Calu3 (cell line): ENCODE data around the gene ACCS. TPM values are rescaled to one million over a fixed set of nuclear protein-coding genes. Genes with fewer than 3 reads are reported as not detected.

Experiments
- BruUV-seq: library from RNA; stranded (reverse); fragments of 400-500 nt; replicated peaks from 2 replicates; lab custom pipeline; 2021; lab: Mats Ljungman, UMichigan
- CTCF ChIA-PET: fragments of 300-600 bp; sonication (Branson Sonifier 250); formaldehyde crosslinking; loops from one replicate; lab custom pipeline; 2022; ENCODE audit warnings: antibody characterized with exemption; lab: Charles Lee
- DNase-seq: peaks from one replicate; pipeline ENCODE4 v3.0.0; 2022
- H3K27ac Mint-ChIP-seq: one replicate; pipeline ENCODE4 v1.8.0; 2022; ENCODE audit warnings: mixed read lengths; ENCODE audit not compliant: unreplicated experiment
- H3K27me3 Mint-ChIP-seq: one replicate; pipeline ENCODE4 v1.8.0; 2022; ENCODE audit warnings: mixed read lengths; ENCODE audit not compliant: unreplicated experiment
- H3K36me3 Mint-ChIP-seq: one replicate; pipeline ENCODE4 v1.8.0; 2022; ENCODE audit warnings: mild to moderate bottlenecking, moderate library complexity, mixed read lengths; ENCODE audit not compliant: insufficient read depth, unreplicated experiment
- H3K4me1 Mint-ChIP-seq: one replicate; pipeline ENCODE4 v1.8.0; 2022; ENCODE audit warnings: mild to moderate bottlenecking, low read depth, mixed read lengths; ENCODE audit not compliant: unreplicated experiment
- H3K4me3 Mint-ChIP-seq: one replicate; pipeline ENCODE4 v1.8.0; 2022; ENCODE audit warnings: mild to moderate bottlenecking, low read depth, moderate library complexity, mixed read lengths; ENCODE audit not compliant: unreplicated experiment
- H3K9me3 Mint-ChIP-seq: one replicate; pipeline ENCODE4 v1.8.0; 2022; ENCODE audit warnings: low read depth, mixed read lengths; ENCODE audit not compliant: unreplicated experiment
- intact Hi-C: fragments of 100-400 bp; cut with micrococcal nuclease; formaldehyde crosslinking; loops from one replicate; pipeline ENCODE4 v1.10.0; 2022; ENCODE audit not compliant: unreplicated experiment
- total RNA-seq: library from RNA; stranded (reverse); gene quantifications from 2 replicates; pipeline ENCODE4 v1.2.3, GENCODE V29; 2022
- TF ChIP-seq, protein P1 (sequence below): fragments of 200-600 bp; IDR thresholded peaks from one replicate; pipeline ENCODE4 v1.8.0; 2022; ENCODE audit warnings: antibody characterized with exemption; ENCODE audit not compliant: unreplicated experiment

ACCS gene
- total RNA-seq, 1 experiment from 2014 or later: 17.9 TPM

- Mint-ChIP-seq H3K4me1 (no peaks in the 10 kb centered on the region), H3K27me3 (peaks cover 77% of the 10 kb centered on the region), H3K27ac (no peak overlapping the region), H3K9me3 (no peaks in the 10 kb centered on the region), H3K36me3 (peaks cover 4% of the 10 kb centered on the region), H3K4me3 (no peak overlapping the region)
- BruUV-seq: no TSS peak
- TF ChIP-seq, protein P1, sequence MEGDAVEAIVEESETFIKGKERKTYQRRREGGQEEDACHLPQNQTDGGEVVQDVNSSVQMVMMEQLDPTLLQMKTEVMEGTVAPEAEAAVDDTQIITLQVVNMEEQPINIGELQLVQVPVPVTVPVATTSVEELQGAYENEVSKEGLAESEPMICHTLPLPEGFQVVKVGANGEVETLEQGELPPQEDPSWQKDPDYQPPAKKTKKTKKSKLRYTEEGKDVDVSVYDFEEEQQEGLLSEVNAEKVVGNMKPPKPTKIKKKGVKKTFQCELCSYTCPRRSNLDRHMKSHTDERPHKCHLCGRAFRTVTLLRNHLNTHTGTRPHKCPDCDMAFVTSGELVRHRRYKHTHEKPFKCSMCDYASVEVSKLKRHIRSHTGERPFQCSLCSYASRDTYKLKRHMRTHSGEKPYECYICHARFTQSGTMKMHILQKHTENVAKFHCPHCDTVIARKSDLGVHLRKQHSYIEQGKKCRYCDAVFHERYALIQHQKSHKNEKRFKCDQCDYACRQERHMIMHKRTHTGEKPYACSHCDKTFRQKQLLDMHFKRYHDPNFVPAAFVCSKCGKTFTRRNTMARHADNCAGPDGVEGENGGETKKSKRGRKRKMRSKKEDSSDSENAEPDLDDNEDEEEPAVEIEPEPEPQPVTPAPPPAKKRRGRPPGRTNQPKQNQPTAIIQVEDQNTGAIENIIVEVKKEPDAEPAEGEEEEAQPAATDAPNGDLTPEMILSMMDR: no peak
- CTCF ChIA-PET: no interaction called here
- no peak for DNase-seq
- intact Hi-C loops: no loop called here
Observed at GRCh38 chr11:44028816-44029506, 37.1 kb upstream of the ACCS start.

DNA sequence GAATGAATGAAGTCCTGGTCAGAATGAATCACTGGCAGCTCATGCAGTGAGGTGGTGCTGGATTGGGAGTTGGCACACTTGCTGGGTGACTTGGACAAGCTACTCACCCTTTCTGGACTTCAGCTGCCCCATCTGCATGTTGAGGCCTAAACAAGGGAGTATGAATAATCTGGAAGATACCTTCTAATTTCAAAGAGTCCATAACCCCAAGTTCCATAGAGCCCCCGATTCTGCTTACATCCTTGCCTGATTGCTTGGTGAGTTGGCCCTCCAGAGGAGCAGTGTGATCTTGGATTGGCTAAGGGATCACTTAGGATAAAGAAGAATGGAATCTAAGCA is 36.6 kb upstream of the ACCS start:
- Mint-ChIP-seq H3K4me3 (no peak overlapping the region), H3K27ac (no peak overlapping the region), H3K27me3 (peaks cover 77% of the 10 kb centered on the region), H3K36me3 (peaks cover 4% of the 10 kb centered on the region), H3K4me1 (no peaks in the 10 kb centered on the region), H3K9me3 (no peaks in the 10 kb centered on the region)
- BruUV-seq: no TSS peak
- TF ChIP-seq, protein P1: no peak
- intact Hi-C loops: no loop called here
- DNase-seq: no peak
- CTCF ChIA-PET: no interaction called here

DNA sequence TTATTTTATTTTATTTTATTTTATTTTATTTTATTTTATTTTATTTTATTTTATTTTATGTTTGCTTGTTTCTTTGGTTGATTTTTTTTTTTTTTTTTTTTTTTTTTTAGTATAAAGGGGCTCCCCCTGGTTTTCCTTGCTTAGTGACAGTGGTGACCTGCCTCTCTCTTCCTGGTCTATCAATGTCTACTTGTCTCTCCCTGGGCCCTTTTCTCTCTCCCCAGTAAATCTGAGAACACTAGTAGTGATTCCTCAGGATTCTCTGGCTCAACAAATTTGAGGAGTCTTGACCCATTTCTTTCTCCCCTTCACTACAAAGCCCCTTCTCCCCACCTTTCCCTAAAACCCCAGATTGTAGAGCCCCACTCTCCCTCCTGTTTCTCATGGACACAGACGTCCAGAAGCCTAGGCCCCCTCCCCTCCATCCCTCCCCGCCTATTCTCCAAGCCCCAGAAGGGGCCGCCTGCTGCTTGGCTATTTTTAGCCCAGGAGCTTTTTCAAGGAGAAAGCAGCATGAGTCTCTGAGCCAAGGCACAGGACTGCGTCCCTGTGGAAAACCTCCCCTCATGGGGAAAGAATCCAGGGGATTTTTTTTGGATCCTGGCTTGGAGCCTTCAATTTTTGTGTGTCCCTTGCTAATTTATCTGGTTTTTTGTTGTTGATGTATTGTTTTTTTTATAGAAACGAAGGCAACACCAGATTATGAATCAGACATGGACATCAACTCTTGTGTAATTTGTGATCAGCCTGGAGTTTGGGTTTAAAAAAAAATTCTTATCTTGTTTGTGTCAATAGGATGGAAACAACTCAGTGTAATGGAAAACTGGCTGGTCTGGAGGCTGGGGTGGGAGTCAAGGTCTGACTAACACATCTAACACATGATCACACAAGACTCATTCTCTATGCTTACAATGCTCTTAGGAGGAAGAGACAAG is 35.8 kb upstream of the ACCS start:
- CTCF ChIA-PET: no interaction called here
- H3K36me3 Mint-ChIP-seq: peaks cover 4% of the 10 kb centered on the region

DNA sequence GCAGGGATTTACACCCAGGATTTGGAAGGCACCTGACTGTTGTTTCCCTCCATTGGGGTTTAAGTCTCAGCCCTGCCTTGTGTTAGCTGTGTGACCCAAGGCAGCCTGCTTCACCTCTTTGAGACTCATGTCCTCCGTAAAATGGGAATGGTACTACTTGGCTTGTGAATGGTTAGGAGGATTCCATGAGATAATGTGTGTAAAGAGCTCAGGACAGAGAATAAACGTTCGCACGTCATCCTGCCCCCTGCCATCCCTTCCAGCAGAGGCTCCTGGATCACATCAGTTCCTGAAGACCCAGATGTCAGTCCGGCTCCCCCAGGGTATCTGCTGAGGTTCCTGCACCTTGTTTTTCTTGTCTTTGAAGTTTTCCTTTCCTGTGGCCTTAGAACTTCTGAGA is 35.1 kb upstream of the ACCS start:
- Mint-ChIP-seq H3K9me3 (no peaks in the 10 kb centered on the region), H3K4me1 (no peaks in the 10 kb centered on the region), H3K27ac (no peak overlapping the region), H3K27me3 (peaks cover 84% of the 10 kb centered on the region), H3K4me3 (no peak overlapping the region), H3K36me3 (peaks cover 4% of the 10 kb centered on the region)
- TF ChIP-seq, protein P1: no peak
- intact Hi-C loops: no loop called here
- no peak for DNase-seq
- CTCF ChIA-PET: no interaction called here
- no TSS peak for BruUV-seq

More for the DNA sequence above, 35.8 kb upstream of the ACCS start:
- no peaks in the 10 kb centered on the region for H3K9me3 Mint-ChIP-seq
- H3K4me1 Mint-ChIP-seq: no peaks in the 10 kb centered on the region
- H3K27me3 Mint-ChIP-seq: peaks cover 85% of the 10 kb centered on the region
- BruUV-seq: no TSS peak
- TF ChIP-seq, protein P1: no peak
- no peak overlapping the region for H3K27ac Mint-ChIP-seq
- intact Hi-C loops: no loop called here
- H3K4me3 Mint-ChIP-seq: no peak overlapping the region
- no peak for DNase-seq
